Osteocyte (in vitro differentiated cells): ENCODE measurements around the gene TBL1X. TPM values are rescaled to one million over a fixed set of nuclear protein-coding genes. Genes with fewer than 3 reads are reported as not detected.

Experiments
- DNase-seq: peaks from one replicate; pipeline ENCODE4 v3.0.0; 2021; ENCODE audit warnings: mixed read lengths; ENCODE audit not compliant: unreplicated experiment; ENCODE audit errors: extremely low spot score
- H3K27ac Mint-ChIP-seq: one replicate; pipeline ENCODE4 v1.8.0; 2021; ENCODE audit warnings: mild to moderate bottlenecking, mixed read lengths; ENCODE audit not compliant: unreplicated experiment
- H3K27me3 Mint-ChIP-seq: one replicate; pipeline ENCODE4 v1.8.0; 2021; ENCODE audit warnings: mixed read lengths; ENCODE audit not compliant: unreplicated experiment
- H3K36me3 Mint-ChIP-seq: one replicate; pipeline ENCODE4 v1.8.0; 2021; ENCODE audit warnings: mixed read lengths; ENCODE audit not compliant: unreplicated experiment
- H3K4me1 Mint-ChIP-seq: one replicate; pipeline ENCODE4 v1.8.0; 2021; ENCODE audit warnings: mixed read lengths; ENCODE audit not compliant: unreplicated experiment
- H3K4me3 Mint-ChIP-seq: one replicate; pipeline ENCODE4 v1.8.0; 2021; ENCODE audit warnings: mild to moderate bottlenecking, moderate library complexity, mixed read lengths; ENCODE audit not compliant: unreplicated experiment
- H3K9me3 Mint-ChIP-seq: one replicate; pipeline ENCODE4 v1.8.0; 2021; ENCODE audit warnings: mixed read lengths; ENCODE audit not compliant: unreplicated experiment
- CTCF ChIP-seq: fragments of 200-600 bp; sonication (generic); IDR thresholded peaks from 2 replicates; pipeline ENCODE4 v1.5.0; 2021; ENCODE audit warnings: antibody characterized with exemption, mild to moderate bottlenecking, moderate library complexity
- total RNA-seq: library from RNA; stranded (reverse); gene quantifications from 2 replicates; pipeline ENCODE4 v1.2.1, GENCODE V29; 2021

Gene TBL1X
- total RNA-seq, 1 donor from 2014 or later: 35.3 TPM

- DNase-seq: no peak
- H3K9me3 Mint-ChIP-seq: no peaks in the 10 kb centered on the region
- H3K4me3 Mint-ChIP-seq: no peak overlapping the region
- H3K27me3 Mint-ChIP-seq: no peaks in the 10 kb centered on the region
- H3K36me3 Mint-ChIP-seq: no peaks in the 10 kb centered on the region
- H3K27ac Mint-ChIP-seq: no peak overlapping the region
- peaks cover 16% of the 10 kb centered on the region for H3K4me1 Mint-ChIP-seq
- TF ChIP-seq CTCF: no peak
Observed at GRCh38 chrX:9611436-9612145, 146.7 kb downstream of the TBL1X start.

DNA sequence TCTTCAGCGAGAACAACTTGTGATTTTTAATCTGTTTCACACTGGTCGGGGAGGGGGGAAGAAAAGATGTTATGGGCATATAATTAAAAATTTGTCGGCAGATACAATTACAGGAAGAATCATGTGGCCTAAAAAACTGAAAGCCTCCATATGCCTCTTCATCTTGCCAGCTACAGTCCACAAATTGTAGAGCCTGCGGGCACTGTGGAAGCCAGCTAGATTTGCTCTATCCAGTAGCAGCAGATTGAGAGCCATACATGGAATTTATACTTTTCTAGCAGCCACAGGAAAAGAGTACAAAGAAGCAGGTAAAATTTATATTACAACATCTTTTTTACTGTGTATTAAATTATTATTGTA, 147.3 kb downstream of the TBL1X start:
- peaks cover 11% of the 10 kb centered on the region for H3K4me1 Mint-ChIP-seq
- H3K36me3 Mint-ChIP-seq: no peaks in the 10 kb centered on the region
- DNase-seq: no peak
- no peak overlapping the region for H3K27ac Mint-ChIP-seq
- no peak for TF ChIP-seq CTCF
- no peaks in the 10 kb centered on the region for H3K27me3 Mint-ChIP-seq
- H3K9me3 Mint-ChIP-seq: peaks cover under 1% of the 10 kb centered on the region
- no peak overlapping the region for H3K4me3 Mint-ChIP-seq

DNA sequence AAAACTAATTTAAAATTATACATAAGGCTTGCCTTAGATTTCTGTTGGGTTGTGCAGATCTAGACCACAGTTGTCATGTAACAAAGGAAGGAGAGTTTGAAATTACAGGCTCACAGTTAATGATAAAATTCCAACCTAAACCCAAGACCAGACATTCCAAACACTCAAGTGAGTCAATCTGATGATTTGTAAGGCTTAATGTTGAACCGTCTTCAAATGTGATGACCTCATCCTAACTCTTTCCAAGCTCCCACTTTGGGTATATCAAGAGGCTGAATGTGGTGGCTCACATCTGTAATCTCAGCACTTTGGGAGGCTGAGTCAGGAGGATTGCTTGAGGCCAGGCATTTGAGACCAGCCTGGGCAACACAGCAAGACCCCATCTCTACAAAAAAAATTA, 149.2 kb downstream of the TBL1X start:
- Mint-ChIP-seq H3K27ac (no peak overlapping the region), H3K4me1 (peaks cover 11% of the 10 kb centered on the region), H3K4me3 (no peak overlapping the region), H3K9me3 (peaks cover 6% of the 10 kb centered on the region), H3K36me3 (no peaks in the 10 kb centered on the region), H3K27me3 (no peaks in the 10 kb centered on the region)
- DNase-seq: no peak
- no peak for TF ChIP-seq CTCF

DNA sequence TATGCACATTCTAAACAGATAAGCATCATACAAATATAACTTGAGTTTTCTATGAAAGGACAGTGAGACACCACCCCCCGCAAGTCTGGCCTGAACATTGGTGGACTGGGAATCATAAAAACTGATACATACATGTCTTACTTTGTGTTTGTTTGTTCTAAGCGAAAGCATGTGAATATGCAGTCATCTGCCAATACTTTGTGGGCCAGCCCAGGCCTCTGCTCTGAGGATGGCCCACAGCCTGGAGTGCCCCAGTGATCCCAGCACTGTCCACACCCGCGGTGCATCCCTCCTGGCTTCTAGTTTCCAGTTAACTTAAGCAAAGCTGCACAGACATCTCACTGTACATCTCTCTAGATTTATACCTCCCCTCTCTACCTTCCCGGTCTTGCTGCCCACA, 154.3 kb downstream of the TBL1X start:
- no peak overlapping the region for H3K27ac Mint-ChIP-seq
- H3K27me3 Mint-ChIP-seq: no peaks in the 10 kb centered on the region
- no peaks in the 10 kb centered on the region for H3K4me1 Mint-ChIP-seq
- no peak for DNase-seq
- H3K9me3 Mint-ChIP-seq: peaks cover 6% of the 10 kb centered on the region
- H3K4me3 Mint-ChIP-seq: no peak overlapping the region
- no peaks in the 10 kb centered on the region for H3K36me3 Mint-ChIP-seq
- TF ChIP-seq CTCF: no peak

GRCh38 chrX:9619581-9619980, 154.7 kb downstream of the TBL1X start:
- Mint-ChIP-seq H3K4me1 (peaks cover 3% of the 10 kb centered on the region), H3K27me3 (no peaks in the 10 kb centered on the region), H3K36me3 (no peaks in the 10 kb centered on the region), H3K9me3 (peaks cover 6% of the 10 kb centered on the region), H3K27ac (no peak overlapping the region), H3K4me3 (no peak overlapping the region)
- TF ChIP-seq CTCF: no peak
- DNase-seq: no peak
